BLaER1 treated with 17β-estradiol and CSF1 and Interleukin-3, amounts not matched to agents 10 nM and 100 nM (cell line): ENCODE measurements around the gene DTNA.
A peak's percentile ranks its signal among the peaks of the same experiment; 100 is the strongest.

Experiments used
- H3K27ac ChIP-seq, 11 experiments: shearing (Covaris generic); formaldehyde crosslinking; 2 replicates each; pipeline ENCODE4 v1.8.1; 2022
- H3K27me3 ChIP-seq, 11 experiments: shearing (Covaris generic); formaldehyde crosslinking; 2 replicates each; pipeline ENCODE4 v1.8.1; 2022
- H3K36me3 ChIP-seq, 11 experiments: shearing (Covaris generic); formaldehyde crosslinking; 2 replicates each; pipeline ENCODE4 v1.8.1; 2022
- H3K4me1 ChIP-seq, 10 experiments: shearing (Covaris generic); formaldehyde crosslinking; 2 replicates each; pipeline ENCODE4 v1.8.1; 2022
- H3K4me2 ChIP-seq, 11 experiments: shearing (Covaris generic); formaldehyde crosslinking; 2 replicates each; pipeline ENCODE4 v1.8.1; 2022
- H3K4me3 ChIP-seq, 10 experiments: shearing (Covaris generic); formaldehyde crosslinking; 2 replicates each; pipeline ENCODE4 v1.8.1; 2022
- H3K9ac ChIP-seq, 11 experiments: shearing (Covaris generic); formaldehyde crosslinking; 2 replicates each; pipeline ENCODE4 v1.8.1; 2022
- H3K9me3 ChIP-seq, 11 experiments: shearing (Covaris generic); formaldehyde crosslinking; replicated peaks in 1 of 11; 2 replicates each; pipeline ENCODE4 v1.8.1; 2022
- H4K20me1 ChIP-seq, 11 experiments: shearing (Covaris generic); formaldehyde crosslinking; 2 replicates each; pipeline ENCODE4 v1.8.1; 2022
- Cebpa-rat ChIP-seq, 11 experiments: shearing (Covaris generic); IDR thresholded peaks; 2 replicates each; pipeline ENCODE4 v1.8.1; 2022

DTNA gene

GRCh38 chr18:34870555-34871310 is 160.6 kb downstream of the DTNA start:
- Histone ChIP-seq H3K9ac (no peak overlapping the region), H3K9me3 (peaks cover 0 to 4% (median 0%) of the 10 kb centered on the region in 11 experiments; a peak in 7 of 22 replicates), H4K20me1 (no peaks in the 10 kb centered on the region), H3K27me3 (no peaks in the 10 kb centered on the region), H3K4me3 (no peak overlapping the region), H3K4me1 (peaks cover 0 to 15% (median 8%) of the 10 kb centered on the region in 10 experiments; a peak in 12 of 20 replicates), H3K4me2 (no peak overlapping the region), H3K36me3 (peaks cover 0 to 76% (median 0%) of the 10 kb centered on the region in 11 experiments; a peak in 6 of 22 replicates), H3K27ac (no peak overlapping the region)
- no peak for TF ChIP-seq Cebpa-rat (IDR thresholded peaks at IDR 0.05)

GRCh38 chr18:34871435-34871834 is 161.3 kb downstream of the DTNA start:
- no peak overlapping the region for H3K9ac ChIP-seq
- no peak overlapping the region for H3K4me3 ChIP-seq
- no peaks in the 10 kb centered on the region for H3K9me3 ChIP-seq
- no peaks in the 10 kb centered on the region for H4K20me1 ChIP-seq
- no peak for TF ChIP-seq Cebpa-rat (IDR thresholded peaks at IDR 0.05)
- H3K27me3 ChIP-seq: no peaks in the 10 kb centered on the region
- H3K4me2 ChIP-seq: peak overlapping the region in 1 of 11 experiments; percentile 22; a peak in 2 of 22 replicates
- peaks cover 0 to 15% (median 8%) of the 10 kb centered on the region in 10 experiments; a peak in 12 of 20 replicates for H3K4me1 ChIP-seq
- peaks cover 0 to 75% (median 0%) of the 10 kb centered on the region in 11 experiments; a peak in 6 of 22 replicates for H3K36me3 ChIP-seq
- H3K27ac ChIP-seq: no peak overlapping the region

- Histone ChIP-seq H3K9ac (no peak overlapping the region), H3K27me3 (no peaks in the 10 kb centered on the region), H3K4me1 (peaks cover 0 to 15% (median 8%) of the 10 kb centered on the region in 10 experiments; a peak in 12 of 20 replicates), H3K9me3 (no peaks in the 10 kb centered on the region), H4K20me1 (no peaks in the 10 kb centered on the region), H3K4me3 (no peak overlapping the region), H3K36me3 (peaks cover 0 to 71% (median 0%) of the 10 kb centered on the region in 11 experiments; a peak in 6 of 22 replicates), H3K27ac (no peak overlapping the region), H3K4me2 (no peak overlapping the region)
- TF ChIP-seq Cebpa-rat (IDR thresholded peaks at IDR 0.05): no peak
Measured at GRCh38 chr18:34872066-34872465, 162.0 kb downstream of the DTNA start.

DNA sequence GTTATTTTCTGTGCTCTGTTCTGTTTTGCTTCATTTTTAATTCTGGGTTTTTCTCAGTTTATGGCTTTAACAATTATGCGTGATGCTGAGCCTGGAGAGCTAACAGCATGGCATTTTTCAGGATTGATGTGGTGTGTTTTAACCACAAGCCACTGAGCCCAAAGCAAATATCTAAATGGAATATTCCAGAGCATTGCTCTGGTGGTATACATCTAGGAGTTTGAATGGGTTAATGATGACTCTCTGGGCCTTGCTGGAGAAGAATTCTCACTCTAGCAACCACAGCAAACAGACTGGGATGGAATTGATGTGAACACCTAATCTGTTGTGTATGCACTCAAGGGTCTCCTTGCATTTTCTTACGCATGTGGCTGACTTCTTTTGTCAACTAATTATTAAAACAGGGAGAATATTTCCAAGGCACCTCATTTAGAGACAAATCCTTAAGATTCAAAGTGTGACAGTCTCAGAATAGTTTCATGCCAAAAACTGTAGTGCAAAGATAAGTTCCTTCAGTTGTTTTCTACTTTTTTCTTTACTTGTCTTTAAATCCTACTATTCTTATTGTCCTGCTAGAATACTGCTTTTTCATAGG is 164.0 kb downstream of the DTNA start:
- peaks cover 0 to 83% (median 0%) of the 10 kb centered on the region in 11 experiments; a peak in 6 of 22 replicates for H3K36me3 ChIP-seq
- no peak overlapping the region for H3K4me2 ChIP-seq
- H3K27ac ChIP-seq: no peak overlapping the region
- no peak overlapping the region for H3K4me3 ChIP-seq
- TF ChIP-seq Cebpa-rat (IDR thresholded peaks at IDR 0.05): no peak
- H3K9ac ChIP-seq: no peak overlapping the region
- H3K4me1 ChIP-seq: no peaks in the 10 kb centered on the region
- no peaks in the 10 kb centered on the region for H3K9me3 ChIP-seq
- no peaks in the 10 kb centered on the region for H3K27me3 ChIP-seq
- H4K20me1 ChIP-seq: no peaks in the 10 kb centered on the region

DNA sequence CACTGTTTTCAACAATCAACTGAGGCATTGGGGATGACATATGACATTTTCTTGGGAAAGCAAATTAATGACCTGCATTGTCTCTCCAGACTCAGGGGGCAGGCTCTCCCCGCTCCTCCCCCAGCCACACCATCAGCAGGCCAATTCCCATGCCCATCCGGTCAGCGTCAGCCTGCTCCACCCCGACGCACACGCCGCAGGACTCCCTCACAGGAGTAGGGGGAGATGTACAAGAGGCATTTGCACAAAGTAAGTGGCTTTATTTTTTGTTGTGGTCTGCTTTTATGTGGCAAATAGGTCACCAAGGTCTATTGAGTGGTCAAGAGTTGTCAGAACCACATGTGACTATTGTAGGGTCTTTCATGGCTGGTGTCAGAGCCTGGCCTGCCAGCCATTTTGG is 165.1 kb downstream of the DTNA start:
- H3K36me3 ChIP-seq: peaks cover 0 to 89% (median 0%) of the 10 kb centered on the region in 11 experiments; a peak in 6 of 22 replicates
- no peak overlapping the region for H3K4me2 ChIP-seq
- no peaks in the 10 kb centered on the region for H3K27me3 ChIP-seq
- H3K27ac ChIP-seq: no peak overlapping the region
- H4K20me1 ChIP-seq: no peaks in the 10 kb centered on the region
- H3K4me1 ChIP-seq: peaks cover 0 to 1% (median 0%) of the 10 kb centered on the region in 10 experiments; a peak in 3 of 20 replicates
- no peak for TF ChIP-seq Cebpa-rat (IDR thresholded peaks at IDR 0.05)
- H3K9ac ChIP-seq: no peak overlapping the region
- H3K4me3 ChIP-seq: no peak overlapping the region
- no peaks in the 10 kb centered on the region for H3K9me3 ChIP-seq

GRCh38 chr18:34880403-34880802 is 170.3 kb downstream of the DTNA start:
- H3K4me1 ChIP-seq: peaks cover 0 to 5% (median 0%) of the 10 kb centered on the region in 10 experiments; a peak in 4 of 20 replicates
- H3K36me3 ChIP-seq: peaks cover 0 to 93% (median 0%) of the 10 kb centered on the region in 11 experiments; a peak in 8 of 22 replicates
- no peaks in the 10 kb centered on the region for H4K20me1 ChIP-seq
- H3K9me3 ChIP-seq: no peaks in the 10 kb centered on the region
- H3K4me3 ChIP-seq: no peak overlapping the region
- TF ChIP-seq Cebpa-rat (IDR thresholded peaks at IDR 0.05): no peak
- no peak overlapping the region for H3K27ac ChIP-seq
- H3K9ac ChIP-seq: no peak overlapping the region
- no peaks in the 10 kb centered on the region for H3K27me3 ChIP-seq
- peak overlapping the region in 3 of 11 experiments; percentile 1 to 24 (median 9); a peak in 3 of 22 replicates for H3K4me2 ChIP-seq

DNA sequence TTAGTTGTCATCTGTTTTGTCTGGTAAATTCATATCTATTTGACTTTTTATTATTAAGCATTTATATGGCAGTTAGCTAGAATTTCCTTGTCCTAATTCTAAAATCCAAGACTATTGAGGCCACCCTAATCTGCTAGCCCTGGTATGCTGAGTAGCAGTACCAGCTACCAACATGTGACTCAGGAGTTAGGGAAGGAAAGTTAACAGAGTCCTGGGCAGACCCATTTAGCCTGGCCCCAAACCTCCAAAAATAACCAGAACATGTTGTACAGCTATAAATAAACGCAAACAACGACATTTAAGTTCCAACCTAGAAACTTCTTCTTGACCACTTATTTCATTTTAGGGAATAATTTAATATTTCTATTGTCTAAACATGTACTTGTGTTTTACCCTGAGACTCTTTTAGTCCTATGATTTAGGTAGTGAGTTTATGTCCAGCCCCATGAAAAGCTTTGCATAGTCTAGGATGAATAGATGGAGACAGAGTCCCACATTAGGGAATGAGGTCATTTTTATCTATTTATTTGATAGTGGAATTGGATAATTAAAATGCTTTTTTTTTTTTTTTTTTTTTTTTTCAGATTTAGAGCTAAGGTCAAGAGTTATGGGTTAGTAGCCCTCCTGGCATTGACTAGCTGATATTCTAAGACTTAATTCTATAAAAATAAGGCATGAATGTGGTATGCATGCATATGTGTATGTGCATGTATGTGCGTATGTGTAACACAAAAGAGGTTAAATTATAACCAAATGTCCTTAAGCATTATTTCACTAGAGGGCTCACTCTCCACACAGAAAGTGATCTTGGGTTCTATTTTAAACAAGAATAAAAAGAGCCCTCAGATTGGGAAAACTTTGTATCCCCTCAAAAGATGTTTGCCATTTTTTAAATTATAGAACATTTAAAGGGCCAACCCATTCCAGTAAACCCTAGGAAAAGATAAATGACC is 171.1 kb downstream of the DTNA start:
- Histone ChIP-seq H3K36me3 (peaks cover 0 to 93% (median 0%) of the 10 kb centered on the region in 11 experiments; a peak in 8 of 22 replicates), H3K9me3 (no peaks in the 10 kb centered on the region), H3K27me3 (no peaks in the 10 kb centered on the region), H3K4me1 (peaks cover 0 to 5% (median 0%) of the 10 kb centered on the region in 10 experiments; a peak in 5 of 20 replicates), H4K20me1 (no peaks in the 10 kb centered on the region), H3K4me3 (no peak overlapping the region), H3K27ac (no peak overlapping the region), H3K9ac (no peak overlapping the region), H3K4me2 (no peak overlapping the region)
- no peak for TF ChIP-seq Cebpa-rat (IDR thresholded peaks at IDR 0.05)

DNA sequence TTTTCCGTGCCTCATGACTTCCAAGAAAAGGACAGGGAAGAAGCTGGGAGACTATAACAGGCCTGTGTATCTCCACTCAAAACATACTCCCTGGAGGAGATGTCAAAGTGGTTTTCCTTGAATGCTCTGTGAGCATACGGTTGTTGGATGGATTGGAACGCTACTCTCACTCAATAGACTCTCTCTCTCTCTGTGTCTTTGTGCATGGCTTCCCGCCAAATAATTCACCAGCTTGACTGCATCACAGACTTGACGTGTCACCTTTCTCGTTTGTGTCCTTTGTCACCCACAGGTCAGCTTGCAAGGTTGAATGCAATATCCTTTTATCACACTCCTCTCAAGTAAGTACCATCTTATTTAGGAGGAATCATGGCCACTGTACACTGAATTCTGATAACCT is 174.3 kb downstream of the DTNA start:
- no peak for TF ChIP-seq Cebpa-rat (IDR thresholded peaks at IDR 0.05)
- H4K20me1 ChIP-seq: no peaks in the 10 kb centered on the region
- no peak overlapping the region for H3K27ac ChIP-seq
- peaks cover 0 to 9% (median 0%) of the 10 kb centered on the region in 11 experiments; a peak in 3 of 22 replicates for H3K9me3 ChIP-seq
- peaks cover 0 to 98% (median 0%) of the 10 kb centered on the region in 11 experiments; a peak in 8 of 22 replicates for H3K36me3 ChIP-seq
- H3K4me3 ChIP-seq: no peak overlapping the region
- no peaks in the 10 kb centered on the region for H3K27me3 ChIP-seq
- no peak overlapping the region for H3K9ac ChIP-seq
- peaks cover 0 to 5% (median 0%) of the 10 kb centered on the region in 10 experiments; a peak in 5 of 20 replicates for H3K4me1 ChIP-seq
- no peak overlapping the region for H3K4me2 ChIP-seq
